HG03108 (cell line): ENCODE measurements around the gene EIF2D.
A peak's percentile ranks its signal among the peaks of the same experiment; 100 is the strongest.
"Not testable (repeated sequence)": the region's sequence is repeated elsewhere in the genome, so short reads cannot be mapped to it uniquely, and the experiment has no call there.

Experiments
- ATAC-seq: cut with Tn5 transposase; IDR thresholded peaks from one replicate; pipeline ENCODE4 v1.9.1; 2021; ENCODE audit warnings: moderate library complexity; ENCODE audit not compliant: unreplicated experiment

EIF2D gene

DNA sequence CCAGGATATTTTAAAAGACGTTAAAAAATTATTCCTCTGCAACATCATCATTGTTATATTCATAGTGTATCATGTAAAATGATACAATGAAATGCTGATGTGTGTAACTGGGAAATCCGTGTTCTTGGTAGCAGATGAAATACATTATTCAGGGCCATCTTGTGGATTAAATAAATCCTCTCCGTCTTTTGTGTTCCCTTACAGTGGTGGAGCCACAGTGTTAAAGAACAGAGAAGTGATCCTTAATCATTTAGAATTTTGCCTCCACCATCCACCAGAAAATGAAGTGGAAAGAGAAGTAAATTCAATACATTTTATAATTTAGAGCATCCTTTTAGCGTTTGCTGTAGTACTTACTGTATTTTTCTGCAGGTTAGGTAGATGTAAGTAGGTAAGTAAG, 24.4 kb upstream of the EIF2D start:
- ATAC-seq, result no peak

DNA sequence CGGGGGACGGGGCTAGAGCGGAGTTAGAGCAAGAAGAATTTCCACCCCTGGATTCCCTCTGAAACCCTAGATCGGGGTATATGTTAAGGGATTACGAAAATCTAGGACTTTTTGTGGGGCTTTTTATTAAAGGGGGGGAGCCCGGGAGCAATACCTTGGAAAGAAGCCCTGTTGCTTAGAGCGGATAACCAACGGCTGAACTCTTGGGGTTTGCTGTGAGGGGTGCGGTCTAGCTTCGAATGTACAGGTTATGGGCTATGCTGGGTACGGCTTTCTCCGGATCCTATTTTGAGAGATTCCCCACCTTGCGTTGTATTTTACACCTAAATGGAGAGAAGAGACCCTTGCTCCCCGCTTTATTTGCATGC, 23.7 kb upstream of the EIF2D start:
- ATAC-seq, result no peak

DNA sequence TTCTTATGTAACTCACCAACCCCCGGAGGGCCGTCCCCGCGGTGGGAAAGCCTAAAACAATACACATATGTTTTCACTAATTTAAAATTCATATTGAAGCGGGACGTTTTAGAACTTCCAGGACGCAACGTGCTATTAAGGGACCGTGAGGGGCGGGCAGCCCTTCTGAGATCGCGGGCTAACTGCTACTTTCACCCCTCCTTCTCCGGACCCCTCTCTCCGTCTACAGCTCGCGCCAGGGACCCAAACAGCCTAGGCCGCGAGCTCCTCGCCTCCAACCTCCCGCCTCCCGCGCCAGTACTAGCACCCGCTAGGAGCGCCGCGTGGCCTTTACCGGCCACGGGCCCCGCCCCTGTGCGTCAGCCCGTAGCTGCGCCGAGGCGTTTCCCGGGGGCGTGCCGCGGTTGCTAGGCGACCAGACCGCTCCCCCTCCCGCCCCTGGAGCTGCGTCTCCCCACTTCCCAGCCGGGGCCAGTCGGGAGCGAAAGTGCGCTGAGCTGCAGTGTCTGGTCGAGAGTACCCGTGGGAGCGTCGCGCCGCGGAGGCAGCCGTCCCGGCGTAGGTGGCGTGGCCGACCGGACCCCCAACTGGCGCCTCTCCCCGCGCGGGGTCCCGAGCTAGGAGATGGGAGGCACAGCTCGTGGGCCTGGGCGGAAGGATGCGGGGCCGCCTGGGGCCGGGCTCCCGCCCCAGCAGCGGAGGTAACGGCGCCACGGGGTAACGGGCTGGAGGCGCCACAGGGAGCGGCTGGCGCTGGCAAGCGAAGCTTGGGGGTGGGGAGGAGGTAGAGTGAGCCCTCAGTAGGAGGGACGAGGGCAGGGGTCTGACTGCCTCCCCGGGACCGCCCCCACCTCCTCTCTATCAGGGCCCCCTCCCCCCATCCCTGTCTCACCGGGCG, 23.1 kb upstream of the EIF2D start, which contains the start of gene DYRK3:
Gene DYRK3 (plus strand): TSS at position 457 of the 898 bp plus-strand sequence. CDS start 168 bp downstream, at position 625.
- ATAC-seq, result peak; percentile 89

DNA sequence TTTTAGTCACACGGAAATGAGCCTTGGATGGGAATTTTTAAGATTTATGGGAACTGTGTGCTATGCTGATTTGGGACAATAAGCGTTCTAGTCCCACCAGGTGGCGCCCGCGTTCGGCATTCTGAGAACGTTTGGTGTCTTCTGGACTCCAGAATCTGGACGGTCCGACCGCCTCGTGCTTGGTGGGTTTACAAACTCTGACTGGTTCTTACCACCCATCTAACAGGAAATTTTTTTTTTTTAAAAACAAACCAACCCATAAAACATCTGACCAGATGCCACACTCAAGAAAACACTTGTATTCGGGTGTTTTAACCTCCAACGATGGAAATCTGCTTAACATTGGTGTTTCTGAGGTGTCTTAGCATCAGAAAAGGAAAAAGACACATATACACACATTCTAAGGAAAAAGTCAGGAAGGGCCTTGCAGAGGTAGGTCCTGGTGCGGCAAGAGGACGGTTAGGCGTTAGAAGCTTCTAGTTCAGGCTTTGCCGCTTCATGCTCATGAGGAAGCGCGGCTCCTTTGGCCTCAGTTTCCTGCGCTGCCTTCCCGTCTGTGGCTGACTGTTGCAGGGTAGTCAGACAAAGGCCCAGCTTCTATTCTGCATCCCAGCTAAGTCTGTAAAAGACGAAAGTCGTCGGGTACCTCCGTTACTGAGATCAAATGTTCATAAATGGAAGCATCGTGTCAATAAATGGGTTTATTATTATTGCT, 22.3 kb upstream of the EIF2D start:
- ATAC-seq, result no peak

DNA sequence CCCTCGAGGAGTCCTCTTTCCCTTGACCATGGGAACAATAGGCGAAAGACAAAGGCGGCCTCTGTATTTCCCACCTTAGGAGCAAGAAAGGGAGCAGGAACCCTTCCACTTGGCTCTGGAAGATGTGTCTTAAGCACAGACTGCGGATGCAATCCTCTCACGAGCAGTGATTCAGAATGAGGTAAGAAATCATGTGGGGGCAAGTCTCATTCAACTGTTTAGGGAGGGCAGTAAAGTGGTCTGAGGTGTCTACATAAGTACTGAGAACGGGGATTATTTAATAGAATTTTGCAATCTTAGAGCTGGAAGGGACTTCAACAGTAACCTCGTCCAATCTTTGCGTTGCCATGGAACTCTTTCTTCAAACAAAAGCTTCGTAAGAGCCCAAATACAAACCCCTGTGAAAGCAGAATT, 21.4 kb upstream of the EIF2D start:
- ATAC-seq, result no peak

DNA sequence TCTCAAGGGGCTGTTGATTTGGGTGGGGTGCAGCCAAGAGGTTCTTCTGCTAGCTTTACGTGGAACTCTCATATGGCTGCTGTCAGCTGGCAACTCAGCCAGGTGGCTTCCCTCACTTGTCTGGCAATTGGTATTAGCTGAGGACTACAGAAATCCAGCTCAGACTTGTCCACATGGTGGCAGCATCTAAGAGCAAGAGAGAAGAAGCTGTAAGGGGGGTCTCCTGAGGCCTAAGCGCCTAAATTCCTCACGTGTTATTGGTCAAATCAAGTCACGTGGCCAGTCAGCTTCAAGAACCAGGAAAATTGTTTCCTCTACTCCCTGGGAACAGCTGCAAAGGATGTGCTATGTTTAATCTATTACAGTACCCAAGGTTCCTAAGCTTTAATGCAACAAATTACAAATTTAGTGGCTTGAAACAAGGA, 18.8 kb upstream of the EIF2D start:
- ATAC-seq, result no peak

DNA sequence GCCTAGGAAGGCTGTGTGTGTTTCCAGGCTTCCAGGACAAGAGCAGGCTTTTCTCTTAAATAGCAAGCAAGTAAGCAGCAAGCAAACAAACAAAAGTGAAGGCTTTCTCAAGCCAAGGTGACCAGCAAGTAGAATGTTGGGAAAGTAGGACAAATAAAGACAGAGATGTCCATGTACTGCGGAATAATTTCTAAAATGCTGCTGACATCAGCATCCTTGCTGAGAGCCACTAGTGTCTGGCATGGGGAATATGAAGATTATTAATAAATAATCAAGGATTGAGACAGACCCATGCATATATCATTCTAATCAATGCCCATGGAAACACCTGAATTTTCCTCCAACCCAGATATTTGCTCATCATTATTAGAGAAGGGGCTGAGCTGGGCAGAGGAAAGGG, 16.7 kb upstream of the EIF2D start:
- no peak for ATAC-seq

DNA sequence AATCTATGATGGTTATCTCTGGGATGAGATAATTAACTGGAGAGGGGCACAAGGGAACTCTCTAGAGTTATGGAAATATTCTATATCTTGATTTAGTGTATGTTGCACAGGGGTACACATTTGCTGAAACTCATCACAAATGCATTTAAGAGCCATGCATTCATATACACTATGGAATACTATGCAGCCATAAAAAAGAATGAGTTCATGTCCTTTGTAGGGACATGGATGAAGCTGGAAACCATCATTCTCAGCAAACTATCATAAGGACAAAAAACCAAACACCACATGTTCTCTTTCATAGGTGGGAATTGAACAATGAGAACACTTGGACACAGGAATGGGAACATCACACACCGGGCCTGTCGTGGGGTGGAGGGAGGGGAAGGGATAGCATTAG, 14.1 kb upstream of the EIF2D start:
- ATAC-seq, result not testable (repeated sequence)

DNA sequence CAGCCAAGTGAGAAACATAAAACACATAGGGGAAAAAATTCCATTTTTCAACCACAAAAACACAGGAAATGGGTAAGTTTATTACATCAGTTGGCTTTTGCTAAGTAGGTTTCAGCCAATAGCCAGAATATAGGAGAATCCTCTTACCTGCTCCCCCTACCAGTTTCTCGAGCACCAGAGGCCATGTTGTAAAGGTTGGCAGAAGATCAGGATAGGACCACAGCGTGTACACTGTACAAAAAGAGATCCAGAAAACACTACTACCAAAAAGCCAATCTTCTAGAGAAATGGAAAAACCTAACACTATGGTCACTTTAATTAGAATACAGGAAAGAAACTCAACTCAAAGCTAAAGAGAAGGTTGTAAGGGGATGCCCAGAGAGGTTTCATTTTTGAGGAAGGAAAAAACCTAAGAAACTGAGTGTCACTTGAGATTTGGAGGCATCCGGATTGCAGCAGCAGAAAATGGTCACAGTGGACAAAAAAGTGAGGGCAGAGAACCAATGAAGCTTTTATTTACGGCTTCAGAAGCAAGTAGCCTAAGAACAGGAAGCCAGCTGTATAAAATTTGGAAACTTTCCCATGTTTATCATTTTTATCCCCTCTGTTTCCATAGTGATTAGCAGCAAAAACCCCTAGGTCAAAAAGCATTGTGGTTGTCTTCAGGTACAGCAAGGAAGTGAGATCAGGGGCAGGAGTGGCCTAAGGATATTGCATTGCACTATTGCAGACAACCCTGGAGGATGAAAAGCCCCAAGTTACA, 2.9 kb downstream of the EIF2D start:
- no peak for ATAC-seq

DNA sequence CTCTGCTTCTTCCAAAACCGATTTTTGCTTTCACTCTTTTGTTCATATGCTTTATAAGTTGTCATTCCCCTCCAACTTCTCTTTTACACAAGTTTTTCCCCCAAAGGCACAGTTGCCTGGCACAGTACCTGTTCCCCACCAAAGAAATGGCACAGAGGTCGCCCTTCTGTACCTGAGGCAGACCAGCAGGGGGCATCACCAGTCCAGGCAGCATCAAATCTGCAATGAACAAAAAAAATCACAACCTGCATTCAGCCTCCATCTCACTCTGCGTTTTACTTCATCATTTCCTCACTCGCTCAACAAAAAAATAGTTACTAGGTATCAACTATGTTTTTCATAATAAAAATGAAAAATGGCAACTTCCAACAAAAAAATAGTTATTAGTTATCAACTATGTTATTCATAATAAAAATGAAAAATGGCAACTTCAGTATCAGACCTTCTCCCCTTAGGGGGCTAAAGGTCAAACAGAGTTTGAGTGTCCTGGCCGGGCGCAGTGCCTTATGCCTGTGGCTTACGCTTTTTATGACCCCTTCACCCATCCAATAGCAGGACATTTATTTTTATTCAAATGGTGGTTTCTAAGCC, 4.1 kb downstream of the EIF2D start:
- no peak for ATAC-seq

DNA sequence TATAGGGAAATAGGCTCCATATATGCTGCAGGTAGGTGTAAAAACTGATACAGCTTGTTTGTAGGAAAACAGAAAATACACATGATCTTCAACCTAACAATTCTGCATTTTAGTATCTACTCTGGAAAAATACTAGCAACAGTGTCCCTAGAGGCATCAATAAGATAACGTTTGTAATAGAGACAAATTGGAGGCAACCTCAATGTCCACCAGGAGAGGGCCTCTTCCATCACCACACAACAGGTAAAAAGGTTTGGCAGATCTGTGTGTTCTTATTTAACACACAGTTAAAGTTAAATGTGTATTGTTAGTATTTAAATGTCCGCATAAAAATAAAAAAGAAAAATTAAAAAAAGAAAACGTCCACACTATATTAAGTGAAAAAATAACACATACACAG, 5.4 kb downstream of the EIF2D start:
- no peak for ATAC-seq

DNA sequence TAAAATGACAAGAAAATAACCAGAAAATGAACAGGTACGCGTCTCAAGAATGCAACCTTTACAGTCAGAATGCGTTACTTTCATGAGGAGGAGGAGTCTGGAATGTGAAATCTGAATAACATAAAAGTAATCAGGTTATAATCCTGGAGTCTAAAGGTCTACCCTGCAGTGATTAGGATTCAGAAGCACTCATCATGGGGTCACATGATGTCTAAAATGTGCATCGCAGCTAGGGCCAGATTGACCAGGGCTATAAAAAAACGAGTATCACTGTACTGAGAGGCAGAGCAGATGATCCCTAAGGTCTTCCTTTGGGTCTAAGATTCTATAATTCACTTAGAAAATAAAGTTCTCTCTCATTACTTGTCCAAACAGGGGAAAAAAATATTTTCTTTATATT, 7.4 kb downstream of the EIF2D start:
- ATAC-seq, result no peak

DNA sequence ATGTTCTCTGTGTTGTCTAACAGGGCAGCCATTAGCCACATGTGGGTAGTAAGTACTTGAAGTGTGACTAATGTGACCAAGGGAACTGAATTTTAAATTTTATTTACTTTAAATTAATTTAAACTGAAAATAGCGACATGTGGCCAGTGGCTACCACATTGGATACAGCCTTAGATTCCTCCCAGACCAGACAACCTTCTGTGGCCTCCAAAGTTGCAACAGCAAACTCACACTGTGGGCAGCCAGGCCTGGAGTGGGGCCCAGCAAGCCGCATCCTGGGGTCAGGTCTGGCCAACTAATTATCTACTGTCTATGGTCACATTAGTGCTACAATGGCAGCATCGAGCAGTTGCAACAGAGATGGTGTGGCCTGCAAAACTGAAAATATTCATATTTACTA, 11.7 kb downstream of the EIF2D start:
- ATAC-seq, result no peak

DNA sequence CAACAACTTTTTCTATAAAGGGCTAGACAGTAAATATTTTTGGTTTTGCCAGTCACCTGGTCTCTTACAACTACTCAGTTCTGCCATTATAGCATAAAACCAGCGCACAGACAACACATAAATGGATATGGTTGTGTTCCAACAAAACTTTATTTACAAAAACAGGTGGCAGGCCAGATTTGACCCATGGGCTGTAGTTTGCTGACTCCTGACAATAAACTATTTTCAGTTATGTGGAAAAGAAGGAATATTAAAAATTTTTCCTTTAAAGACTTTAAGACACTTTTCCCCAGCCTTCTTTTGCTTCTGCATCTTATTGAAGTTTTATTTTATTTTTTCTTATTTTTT, 16.0 kb downstream of the EIF2D start:
- no peak for ATAC-seq

DNA sequence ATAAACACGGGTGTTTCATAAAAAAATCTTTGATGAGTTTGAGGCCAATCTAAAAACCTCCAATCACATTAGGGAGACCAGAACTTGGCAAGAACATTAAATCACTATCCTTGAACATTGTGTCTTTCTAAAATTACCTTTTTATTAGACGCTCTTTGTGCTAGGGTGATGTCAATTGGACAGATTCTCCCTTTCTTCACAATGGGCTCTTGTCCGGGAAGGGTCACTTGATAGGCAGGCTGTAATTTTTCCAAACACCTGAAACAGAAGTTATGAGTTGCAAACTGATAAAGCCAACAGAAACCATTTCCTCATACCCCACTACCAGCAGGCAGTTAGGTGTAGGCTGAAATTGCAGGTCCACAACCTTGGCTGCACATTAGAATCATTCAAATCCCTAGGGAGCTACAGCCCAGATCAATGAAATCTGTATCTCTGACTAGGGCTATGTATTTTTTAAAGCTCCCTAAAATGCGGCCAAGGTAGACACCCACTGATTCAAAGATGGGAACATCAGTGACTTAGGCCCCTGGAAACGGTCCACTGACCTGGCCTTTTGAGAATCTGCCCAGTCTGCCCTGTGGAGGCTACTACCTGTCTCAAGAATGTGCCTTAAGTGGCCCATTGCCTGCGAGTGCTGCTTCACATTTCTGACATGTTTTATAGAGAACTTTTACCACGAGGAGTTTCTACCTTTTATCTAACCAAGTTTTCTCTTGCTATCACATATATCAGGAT, 16.5 kb downstream of the EIF2D start:
- no peak for ATAC-seq

DNA sequence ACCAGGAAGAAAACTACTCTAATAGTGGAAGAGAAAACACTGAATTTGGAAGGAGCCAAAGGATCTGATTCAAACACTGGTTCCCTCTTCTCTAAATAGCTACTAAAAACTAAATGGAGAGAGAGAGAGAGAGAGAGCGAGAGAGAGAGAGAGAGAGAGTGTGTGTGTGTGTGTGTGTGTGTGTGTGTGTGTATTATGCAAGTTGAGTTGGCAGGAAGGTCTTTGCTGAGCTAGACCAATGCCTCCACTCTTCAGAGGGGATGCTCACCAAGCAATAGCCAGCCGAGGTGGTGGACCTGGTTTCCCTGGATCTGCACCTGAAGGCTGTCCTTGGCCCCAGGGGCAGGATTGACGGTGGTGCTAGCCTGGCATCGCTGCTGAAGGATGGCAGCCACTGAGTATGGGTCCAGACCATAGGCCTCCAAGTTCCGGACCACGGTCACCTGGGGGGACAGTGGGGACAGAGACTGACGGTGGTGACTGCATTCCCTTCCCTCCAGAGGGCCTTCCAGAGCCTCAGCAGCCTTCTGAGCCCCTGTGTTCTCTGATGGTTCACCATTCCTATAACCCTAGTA, 18.8 kb downstream of the EIF2D start:
- no peak for ATAC-seq

DNA sequence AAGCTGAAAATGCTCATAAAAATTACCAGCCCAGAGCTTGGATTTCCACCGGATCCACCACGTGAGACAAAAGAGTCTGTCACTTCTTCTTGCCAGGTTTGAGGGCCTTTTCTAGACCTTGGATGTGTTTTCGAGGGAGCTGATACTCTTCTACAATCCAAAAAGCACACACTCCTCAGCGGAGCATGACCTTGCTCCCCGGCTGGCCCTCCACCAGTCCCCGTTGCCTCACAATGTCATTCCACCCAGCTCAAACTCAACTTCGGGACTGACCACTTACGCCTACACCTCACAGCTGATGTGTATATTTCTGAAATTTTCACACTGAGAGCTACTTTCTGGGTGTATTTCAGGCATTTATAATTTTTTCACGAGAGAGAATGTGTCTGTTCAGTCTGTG, 20.6 kb downstream of the EIF2D start:
- no peak for ATAC-seq

DNA sequence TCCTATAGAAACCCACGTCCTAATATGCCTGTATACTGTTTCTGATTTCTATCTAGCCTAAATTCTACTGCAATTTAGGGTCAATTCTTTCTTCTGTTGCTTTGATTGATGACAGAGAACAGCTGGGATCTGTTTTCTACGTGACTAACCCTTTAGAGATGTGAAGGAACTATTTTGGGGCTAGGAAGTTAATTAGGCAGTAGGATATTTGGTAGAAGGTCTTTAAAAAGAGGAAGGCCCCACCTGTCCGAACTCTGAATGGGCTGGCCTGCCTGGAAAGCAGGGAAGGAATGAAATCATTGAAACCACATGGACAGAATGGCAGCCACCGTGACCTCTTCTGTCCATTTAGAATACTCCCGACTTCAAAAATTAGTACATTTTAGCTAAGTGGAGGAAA, 21.0 kb downstream of the EIF2D start:
- ATAC-seq, result no peak

DNA sequence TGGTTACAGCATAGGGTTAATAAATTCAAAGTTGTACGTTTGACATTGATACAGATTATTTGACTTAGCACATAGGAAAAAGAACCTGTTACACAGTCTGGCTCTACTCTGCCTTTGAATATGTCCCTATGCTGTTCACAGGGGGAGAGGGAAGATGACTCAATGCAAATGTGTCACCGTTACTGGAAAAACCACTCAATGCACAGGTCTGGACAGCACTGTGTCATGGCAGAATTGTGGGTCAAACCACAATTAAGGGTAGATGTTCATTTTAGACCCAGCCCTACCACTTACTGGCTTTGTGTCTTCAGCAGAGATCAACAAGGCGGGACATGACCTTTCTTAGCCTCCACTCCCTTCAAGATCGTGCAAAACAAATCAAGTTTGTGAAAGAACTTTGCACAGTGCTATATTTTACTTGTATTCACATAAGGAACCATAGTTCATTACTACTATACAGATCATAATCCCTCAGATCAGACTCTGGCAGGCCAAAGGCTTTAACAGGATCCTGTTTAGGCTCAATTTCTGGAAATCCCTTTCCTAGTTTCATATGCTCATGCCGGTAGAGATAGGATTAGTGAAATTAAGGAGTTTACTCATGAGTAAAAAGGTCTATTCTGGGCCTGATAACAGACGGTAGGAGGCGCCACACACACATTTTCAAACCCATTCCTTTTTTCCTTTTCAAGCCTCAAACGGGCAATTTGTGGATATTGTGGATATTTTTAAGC, 22.1 kb downstream of the EIF2D start:
- ATAC-seq, result no peak

DNA sequence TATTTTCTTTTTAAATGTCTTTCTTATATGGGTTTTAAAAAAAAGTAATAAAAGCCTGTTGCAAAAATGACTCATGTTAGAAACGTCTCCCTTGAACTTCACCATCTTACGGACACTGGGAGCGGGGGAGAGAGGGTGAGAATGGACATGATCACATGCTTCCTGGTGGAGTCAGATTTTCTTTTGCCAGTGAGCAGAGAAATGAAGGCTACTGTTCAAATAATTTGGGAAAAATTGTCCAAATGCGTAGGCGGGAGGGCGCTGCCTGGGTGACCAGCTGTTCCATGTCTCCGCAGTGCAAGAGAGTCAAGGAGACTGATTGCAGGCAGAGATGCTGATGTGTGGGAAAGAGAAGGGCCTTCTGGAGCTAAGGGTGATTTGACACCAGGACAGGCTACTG, 23.1 kb downstream of the EIF2D start:
- ATAC-seq, result no peak
